IMR-90 (cell line): ENCODE data around the gene ENPEP. TPM values are rescaled to one million over a fixed set of nuclear protein-coding genes. Genes with fewer than 3 reads are reported as not detected.

Source experiments
- ATAC-seq: fragments of 200-7000 bp; cut with Tn5 transposase; 2 replicates; pipeline ENCODE4 v1.9.1; 2020; ENCODE audit warnings: low read depth, mild to moderate bottlenecking, moderate library complexity
- BruUV-seq: library from RNA; stranded (reverse); fragments of 400-500 nt; replicated peaks from 2 replicates; lab custom pipeline; 2021; lab: Mats Ljungman, UMichigan
- CTCF ChIA-PET: fragments of 300-600 bp; formaldehyde crosslinking; extraction: SDS; loops from one replicate; lab custom pipeline; 2021; ENCODE audit warnings: antibody characterized with exemption; lab: Yijun Ruan, JAX
- POLR2A ChIA-PET: fragments of 300-600 bp; sonication (Branson Sonifier 250); formaldehyde crosslinking; loops from one replicate; lab custom pipeline; 2022; ENCODE audit warnings: antibody characterized with exemption; ENCODE audit not compliant: unreplicated experiment; lab: Charles Lee
- DNase-seq: peaks from one replicate; pipeline ENCODE4 v3.0.0; 2013
- H2AFZ ChIP-seq: replicated peaks from 2 replicates; pipeline ENCODE3; 2013; ENCODE audit warnings: low read length, mild to moderate bottlenecking; ENCODE audit not compliant: poor library complexity
- H2AK5ac ChIP-seq: 2 replicates; pipeline ENCODE4 v1.6.1; 2013; ENCODE audit warnings: low read depth, low read length, inconsistent platforms
- H2AK9ac ChIP-seq: replicated peaks from 2 replicates; pipeline ENCODE3; 2013; ENCODE audit warnings: mild to moderate bottlenecking, low read depth, low read length, moderate library complexity; ENCODE audit not compliant: poor library complexity
- H2BK120ac ChIP-seq: 2 replicates; pipeline ENCODE4 v1.6.1; 2013; ENCODE audit warnings: low read depth, low read length, inconsistent platforms
- H2BK15ac ChIP-seq: 3 replicates; pipeline ENCODE4 v1.6.1; 2013; ENCODE audit warnings: low read depth, low read length, inconsistent platforms
- H2BK20ac ChIP-seq: 2 replicates; pipeline ENCODE4 v1.6.1; 2013; ENCODE audit warnings: low read depth, mild to moderate bottlenecking, inconsistent platforms, low read length, moderate library complexity
- H2BK5ac ChIP-seq: 2 replicates; pipeline ENCODE4 v1.6.1; 2013; ENCODE audit warnings: mild to moderate bottlenecking, low read depth, low read length, inconsistent platforms; ENCODE audit not compliant: poor library complexity, severe bottlenecking
- H3K14ac ChIP-seq: replicated peaks from 2 replicates; pipeline ENCODE4 v1.6.1; 2013; ENCODE audit warnings: low read depth, low read length, inconsistent platforms
- H3K18ac ChIP-seq: 2 replicates; pipeline ENCODE4 v1.6.1; 2013; ENCODE audit warnings: low read depth, low read length, control low read depth
- H3K23ac ChIP-seq: 2 replicates; pipeline ENCODE4 v1.6.1; 2013; ENCODE audit warnings: low read depth, low read length, inconsistent platforms
- H3K27ac ChIP-seq: 2 replicates; pipeline ENCODE4 v1.5.1; 2013; ENCODE audit warnings: mild to moderate bottlenecking, control low read depth, low read length; ENCODE audit not compliant: insufficient read depth
- H3K27me3 ChIP-seq: 2 replicates; pipeline ENCODE4 v1.6.1; 2013; ENCODE audit warnings: low read length; ENCODE audit not compliant: control insufficient read depth, insufficient read depth
- H3K36me3 ChIP-seq: 2 replicates; pipeline ENCODE4 v1.6.1; 2013; ENCODE audit warnings: low read length, mixed read lengths; ENCODE audit not compliant: control insufficient read depth, insufficient read depth
- H3K4ac ChIP-seq: 2 replicates; pipeline ENCODE4 v1.6.1; 2013; ENCODE audit warnings: low read depth, low read length, inconsistent platforms
- H3K4me1 ChIP-seq: 2 replicates; pipeline ENCODE4 v1.6.1; 2013; ENCODE audit warnings: low read length, mixed read lengths; ENCODE audit not compliant: control insufficient read depth, insufficient read depth
- H3K4me2 ChIP-seq: 2 replicates; pipeline ENCODE4 v1.6.1; 2013; ENCODE audit warnings: low read depth, mild to moderate bottlenecking, control low read depth, low read length, moderate library complexity
- H3K4me3 ChIP-seq: 2 replicates; pipeline ENCODE4 v1.5.1; 2013; ENCODE audit warnings: low read depth, mild to moderate bottlenecking, control low read depth, low read length, moderate library complexity; ENCODE audit not compliant: insufficient read depth
- H3K56ac ChIP-seq: 2 replicates; pipeline ENCODE4 v1.6.1; 2013; ENCODE audit warnings: low read length, inconsistent platforms; ENCODE audit not compliant: insufficient read depth; ENCODE audit errors: extremely low read depth
- H3K79me1 ChIP-seq, 2 experiments: 2 replicates each; pipeline ENCODE4 v1.6.1; 2013; ENCODE audit warnings: low read length in 2 of 2, inconsistent platforms in 1 of 2, low read depth in 1 of 2
- H3K9ac ChIP-seq: 2 replicates; pipeline ENCODE4 v1.6.1; 2013; ENCODE audit warnings: low read depth, low read length, control low read depth
- H3K9me1 ChIP-seq: 2 replicates; pipeline ENCODE4 v1.6.1; 2013; ENCODE audit warnings: low read length, inconsistent platforms; ENCODE audit not compliant: insufficient read depth
- H3K9me3 ChIP-seq: 2 replicates; pipeline ENCODE4 v1.6.1; 2013; ENCODE audit warnings: low read length; ENCODE audit not compliant: control insufficient read depth, insufficient read depth
- H4K20me1 ChIP-seq: 2 replicates; pipeline ENCODE4 v1.6.1; 2013; ENCODE audit warnings: low read length, inconsistent platforms; ENCODE audit not compliant: insufficient read depth
- H4K5ac ChIP-seq: 2 replicates; pipeline ENCODE4 v1.6.1; 2013; ENCODE audit warnings: mild to moderate bottlenecking, low read depth, low read length, control low read depth
- H4K8ac ChIP-seq, 2 experiments: 2 replicates each; pipeline ENCODE4 v1.6.1; 2013; ENCODE audit warnings: low read depth in 2 of 2, low read length in 2 of 2, control low read depth in 1 of 2, inconsistent platforms in 1 of 2
- H4K91ac ChIP-seq: 2 replicates; pipeline ENCODE4 v1.6.1; 2013; ENCODE audit warnings: low read depth, low read length, inconsistent platforms; ENCODE audit not compliant: insufficient read depth
- BHLHE40 ChIP-seq: fragments of 150-350 bp; IDR thresholded peaks from 2 replicates; pipeline ENCODE4 v1.6.1; 2016; ENCODE audit warnings: mild to moderate bottlenecking, low read depth, low read length
- CEBPB ChIP-seq: IDR thresholded peaks from 2 replicates; pipeline ENCODE4 v1.6.1; 2012; ENCODE audit warnings: low read depth, low read length, improper control_type of control experiment
- FOS ChIP-seq: fragments of 150-350 bp; IDR thresholded peaks from 2 replicates; pipeline ENCODE4 v1.6.1; 2016; ENCODE audit warnings: low read depth, low read length
- WGBS, 2 experiments: methylation state at CpG; one replicate each; pipeline versions ENCODE4 v1.1.5 to v1.1.7; 2013; ENCODE audit warnings: missing lambda C conversion rate in 2 of 2; ENCODE audit not compliant: insufficient read length in 1 of 2; ENCODE audit errors: extremely low coverage in 2 of 2; 5-methylcytosine and 5-hydroxymethylcytosine counted together
- dilution Hi-C: fragments of 300-500 bp; cut with HindIII; formaldehyde crosslinking; loops from one replicate; pipeline ENCODE4 v1.14.3; 2018; ENCODE audit warnings: low sequenced_read_pairs; ENCODE audit not compliant: unreplicated experiment
- in situ Hi-C: fragments of 300-500 bp; cut with MboI; formaldehyde crosslinking; loops from 3 replicates; pipeline ENCODE4 v1.14.3; 2019; ENCODE audit warnings: low sequenced_read_pairs, inconsistent platforms, mixed read lengths
- intact Hi-C: fragments of 100-400 bp; cut with micrococcal nuclease; formaldehyde crosslinking; loops from 2 replicates; pipeline ENCODE4 v1.10.0; 2022
- polyA plus RNA-seq, 3 experiments: library from polyadenylated mRNA; depleted of rRNA; stranded (reverse); fragments of >200 nt; gene quantifications; 2 replicates each; pipeline ENCODE4 v1.2.3, GENCODE V29; 2012; ENCODE audit warnings: low replicate concordance in 1 of 3
- total RNA-seq: library from RNA; depleted of rRNA; stranded (reverse); fragments of >200 nt; gene quantifications from 2 replicates; pipeline ENCODE4 v1.2.3, GENCODE V29; 2012
- TF ChIP-seq, protein P1 (sequence below): fragments of 150-350 bp; IDR thresholded peaks from 2 replicates; pipeline ENCODE4 v1.6.1; 2017; ENCODE audit warnings: mild to moderate bottlenecking, antibody characterized with exemption, low read length, low read depth

ENPEP gene
- total and polyA plus RNA-seq, 2 of the 4 experiments (the other 2 are of a cell fraction): 0.12 to 0.18 TPM

DNA sequence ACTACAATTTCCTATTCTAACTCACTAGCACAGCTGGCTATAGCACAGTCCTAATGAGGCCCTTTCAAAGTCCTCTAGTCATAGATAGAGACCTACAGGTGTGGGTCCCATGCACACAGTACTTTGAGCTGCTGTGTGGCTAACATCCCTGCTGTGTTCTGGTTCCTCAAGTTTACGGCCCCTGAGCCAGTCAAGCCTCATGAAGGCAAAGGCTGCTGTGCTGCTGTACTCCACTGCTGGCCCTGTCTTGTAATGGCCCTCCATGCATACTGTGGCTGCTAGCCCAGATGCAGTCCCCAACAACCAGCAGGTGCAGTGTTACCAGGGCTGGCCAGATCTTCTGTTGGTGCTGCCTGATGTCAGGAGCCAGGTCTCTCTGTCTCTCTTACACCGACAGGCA lies 23.4 kb upstream of the ENPEP start:
- Histone ChIP-seq H2BK20ac (no peak overlapping the region), H4K8ac (no peak overlapping the region), H3K79me1 (no peaks in the 10 kb centered on the region), H3K9me1 (no peaks in the 10 kb centered on the region), H2BK5ac (no peak overlapping the region), H3K9ac (no peak overlapping the region), H3K27ac (no peak overlapping the region), H4K5ac (no peak overlapping the region), H3K56ac (no peak overlapping the region), H2AK9ac (no peak overlapping the region), H4K20me1 (no peaks in the 10 kb centered on the region), H4K91ac (no peak overlapping the region), H2AK5ac (no peak overlapping the region), H3K4me1 (no peaks in the 10 kb centered on the region), H3K4me3 (no peak overlapping the region), H2AFZ (no peak overlapping the region), H3K27me3 (no peaks in the 10 kb centered on the region; the same call in 1 of the 2 replicates), H2BK120ac (no peak overlapping the region), H3K18ac (no peak overlapping the region), H3K9me3 (no peaks in the 10 kb centered on the region), H3K14ac (no peak overlapping the region), H3K4ac (no peak overlapping the region), H3K23ac (no peak overlapping the region), H2BK15ac (no peak overlapping the region), H3K36me3 (no peaks in the 10 kb centered on the region), H3K4me2 (no peak overlapping the region)
- intact Hi-C loops (no loop called here), dilution Hi-C loops (no loop called here), in situ Hi-C loops (no loop called here)
- BruUV-seq: no TSS peak
- ChIA-PET POLR2A (no interaction called here), CTCF (no interaction called here)
- ATAC-seq: no peak
- TF ChIP-seq BHLHE40 (no peak), FOS (no peak), CEBPB (no peak)
- TF ChIP-seq, protein P1, sequence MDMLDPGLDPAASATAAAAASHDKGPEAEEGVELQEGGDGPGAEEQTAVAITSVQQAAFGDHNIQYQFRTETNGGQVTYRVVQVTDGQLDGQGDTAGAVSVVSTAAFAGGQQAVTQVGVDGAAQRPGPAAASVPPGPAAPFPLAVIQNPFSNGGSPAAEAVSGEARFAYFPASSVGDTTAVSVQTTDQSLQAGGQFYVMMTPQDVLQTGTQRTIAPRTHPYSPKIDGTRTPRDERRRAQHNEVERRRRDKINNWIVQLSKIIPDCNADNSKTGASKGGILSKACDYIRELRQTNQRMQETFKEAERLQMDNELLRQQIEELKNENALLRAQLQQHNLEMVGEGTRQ: no peak
- DNase-seq: no peak
- 57% methylated on average over 1 of the region's 2 CpGs; no CpG with 5 or more reads in 1 of the 2 experiments for WGBS, 2 experiments
